Choroid plexus epithelial cell (primary cell): ENCODE data around the gene ITPRID2.

Experiments
- DNase-seq: peaks from one replicate; pipeline ENCODE4 v3.0.0-alpha.2; 2010; ENCODE audit warnings: low read depth
- H3K4me3 ChIP-seq: 2 replicates; pipeline ENCODE4 v1.5.1; 2011; ENCODE audit warnings: low read depth, mild to moderate bottlenecking, control low read depth, low read length, moderate library complexity
- CTCF ChIP-seq: conservative IDR thresholded peaks from 2 replicates; pipeline ENCODE4 v1.5.1; 2011; ENCODE audit warnings: low read depth, mild to moderate bottlenecking, control low read depth, inconsistent platforms, low read length, moderate library complexity

ITPRID2 gene

GRCh38 chr2:181972431-181973170 is 81.1 kb downstream of the ITPRID2 start:
- DNase-seq: peak; percentile 12
- no peak overlapping the region for H3K4me3 ChIP-seq
- TF ChIP-seq CTCF: no peak

GRCh38 chr2:181973171-181973783 is 81.7 kb downstream of the ITPRID2 start:
- no peak overlapping the region for H3K4me3 ChIP-seq
- TF ChIP-seq CTCF: no peak
- no peak for DNase-seq

- DNase-seq: peak; percentile 65
- no peak overlapping the region for H3K4me3 ChIP-seq
- no peak for TF ChIP-seq CTCF
Observed at GRCh38 chr2:181977661-181978350, 86.3 kb downstream of the ITPRID2 start.

- H3K4me3 ChIP-seq: no peak overlapping the region
- TF ChIP-seq CTCF: no peak
- peak; percentile 22 for DNase-seq
Observed at GRCh38 chr2:181978351-181979150, 87.0 kb downstream of the ITPRID2 start.
